HG03442 (cell line): Measurements from ENCODE around the gene HMCN2.

Experiments
- ATAC-seq: cut with Tn5 transposase; IDR thresholded peaks from one replicate; pipeline ENCODE4 v1.9.1; 2021; ENCODE audit warnings: mild to moderate bottlenecking, moderate library complexity; ENCODE audit not compliant: unreplicated experiment

Gene HMCN2

DNA sequence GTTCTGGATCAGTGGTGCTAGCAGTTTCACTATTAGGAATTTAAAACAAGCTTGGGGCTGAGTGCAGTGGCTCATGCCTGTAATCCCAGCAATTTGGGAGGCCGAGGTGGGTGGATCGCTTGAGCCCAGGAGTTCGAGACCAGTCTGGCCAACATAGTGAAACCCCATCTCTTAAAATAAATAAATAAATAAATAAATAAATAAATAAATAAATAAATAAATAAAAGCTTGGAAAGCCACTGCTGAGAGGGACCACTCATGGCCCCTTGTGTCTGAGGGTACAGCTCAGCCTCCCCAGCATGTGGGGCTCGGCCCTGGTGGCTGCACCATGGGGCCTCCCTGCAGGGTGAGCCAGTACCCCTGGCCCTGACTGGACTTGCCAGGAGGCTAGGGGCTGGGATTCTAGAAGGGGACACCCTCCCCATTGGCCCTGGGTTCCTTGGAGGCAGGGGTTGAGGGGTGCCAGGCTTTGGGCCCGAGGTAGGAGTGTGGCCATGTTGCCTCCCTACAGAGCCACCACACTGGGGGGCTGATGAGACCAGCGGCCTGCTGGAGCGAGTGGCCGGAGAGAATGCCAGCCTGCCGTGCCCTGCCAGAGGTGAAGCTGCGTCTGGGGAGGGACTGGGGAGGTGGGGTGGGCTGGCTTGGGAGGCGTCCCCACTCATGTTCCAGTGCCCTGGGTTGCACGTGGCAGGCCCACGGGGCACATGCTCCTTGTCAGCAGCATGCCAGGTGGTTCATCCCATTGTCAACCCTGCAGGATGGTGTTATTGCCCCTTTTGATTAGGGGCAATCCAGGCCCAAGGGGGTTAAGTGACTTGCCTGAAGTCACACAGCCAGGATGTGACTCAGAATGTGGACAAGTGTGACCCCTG lies 76.5 kb downstream of the HMCN2 start:
- no peak for ATAC-seq

- ATAC-seq, result no peak
These were observed 77.1 kb downstream of the HMCN2 start for GRCh38 chr9:130342714-130343085.

DNA sequence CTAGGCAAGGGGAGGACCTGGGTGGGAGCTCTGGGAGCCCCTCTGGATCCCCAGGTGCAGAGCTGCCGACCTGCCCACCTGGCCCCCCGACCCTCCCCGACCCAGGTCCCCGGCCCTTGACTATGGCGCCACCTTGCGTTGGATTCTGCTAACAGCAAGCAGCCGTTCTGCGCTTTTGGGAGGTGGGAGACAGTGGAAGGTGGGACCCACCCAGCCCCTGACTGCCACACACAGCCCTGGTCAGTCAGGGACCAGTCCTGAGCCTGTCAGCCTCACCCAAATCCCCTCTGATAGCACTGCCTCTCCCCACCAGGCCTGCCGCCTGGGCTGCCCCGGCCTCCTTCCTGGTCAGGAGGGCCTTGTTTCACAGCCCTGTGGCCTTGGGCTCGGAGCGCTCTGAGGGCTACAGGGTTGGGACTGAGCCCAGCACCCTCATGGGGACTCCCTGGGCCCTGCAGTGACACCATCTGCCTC lies 77.9 kb downstream of the HMCN2 start:
- no peak for ATAC-seq

- ATAC-seq, result no peak
These were observed 78.8 kb downstream of the HMCN2 start for GRCh38 chr9:130344366-130344765.

DNA sequence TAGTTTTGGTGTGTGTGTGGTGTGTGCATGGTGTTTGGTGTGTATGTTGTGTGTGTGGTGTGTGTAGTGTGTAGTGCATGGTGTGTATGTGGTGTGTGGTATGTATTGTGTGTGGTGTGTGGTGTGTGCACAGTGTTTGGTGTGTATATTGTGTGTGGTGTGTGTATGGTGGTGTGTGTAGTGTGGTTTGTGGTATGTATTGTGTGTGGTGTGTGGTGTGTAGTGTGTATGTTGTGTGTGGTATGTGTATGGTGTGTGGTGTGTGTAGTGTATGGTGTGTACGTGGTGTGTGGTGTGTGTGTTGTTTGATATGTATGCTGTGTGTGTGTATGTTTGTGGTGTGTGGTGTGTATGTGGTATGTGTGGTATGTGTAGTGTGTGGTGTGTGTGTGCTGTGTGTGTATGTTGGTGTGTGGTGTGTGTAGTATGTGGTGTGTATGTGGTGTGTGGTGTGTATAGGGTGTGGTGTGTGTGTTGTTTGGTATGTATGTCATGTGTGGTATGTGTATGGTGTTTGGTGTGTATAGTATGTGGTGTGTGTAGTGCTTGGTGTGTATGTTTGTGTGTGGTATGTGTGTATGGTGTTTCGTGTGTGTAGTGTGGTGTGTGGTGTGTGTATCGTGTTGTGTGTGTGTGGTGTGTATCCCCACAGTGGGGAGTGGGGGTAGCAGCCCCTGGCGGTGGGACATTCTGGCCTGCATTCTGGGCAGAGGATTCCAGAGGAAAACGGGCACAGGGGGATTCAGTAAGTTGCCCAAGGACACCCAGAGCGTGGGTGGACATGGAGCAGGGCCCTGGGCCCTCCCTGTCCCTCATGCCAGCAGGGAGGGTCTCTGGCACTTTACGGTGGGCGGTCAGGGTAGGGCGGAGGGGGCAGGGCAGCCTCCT lies 79.7 kb downstream of the HMCN2 start:
- ATAC-seq, result no peak

DNA sequence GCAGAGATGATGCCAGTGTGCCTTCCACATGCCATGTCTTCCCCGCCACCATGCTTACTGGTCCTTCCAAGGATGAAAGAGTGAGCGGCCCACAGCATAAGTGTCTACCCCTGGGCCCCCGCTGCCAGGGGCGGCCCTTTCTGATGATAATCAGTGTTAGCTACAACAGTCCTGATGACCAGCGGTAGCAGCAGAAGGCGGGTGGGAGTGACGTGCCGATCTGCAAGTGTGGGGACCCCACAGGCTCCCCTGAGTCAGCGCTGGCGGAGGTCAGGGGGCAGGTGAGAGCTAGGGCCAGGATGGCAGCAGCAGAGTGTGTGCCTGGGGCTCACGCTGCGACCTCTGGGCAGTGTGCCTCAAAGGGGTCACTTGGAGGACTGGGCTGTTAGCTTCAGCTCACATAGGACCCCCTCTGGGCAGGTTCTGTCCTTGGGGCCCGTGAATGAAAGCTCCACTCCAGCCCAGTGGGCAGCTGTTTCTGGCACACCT lies 80.4 kb downstream of the HMCN2 start:
- ATAC-seq, result no peak

DNA sequence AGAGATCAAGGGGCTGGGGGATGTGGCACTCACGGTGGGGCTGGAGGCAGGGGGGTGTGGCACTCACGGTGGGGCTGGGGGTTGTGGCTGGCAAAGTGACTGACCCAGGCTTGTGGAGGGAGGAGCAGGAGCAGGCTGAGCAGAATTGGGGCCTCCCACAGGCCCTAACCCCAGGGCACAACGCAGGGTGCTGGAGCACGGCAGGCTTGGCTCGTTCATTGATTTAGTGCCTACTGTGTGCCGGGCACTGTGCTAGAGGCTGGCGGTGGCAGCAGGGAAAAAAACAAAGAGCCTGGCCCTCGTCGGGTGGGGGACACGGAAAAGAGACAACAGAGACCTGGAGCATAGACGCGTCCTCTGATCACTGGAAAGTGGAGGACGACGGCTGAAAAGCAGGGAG lies 80.9 kb downstream of the HMCN2 start:
- no peak for ATAC-seq

DNA sequence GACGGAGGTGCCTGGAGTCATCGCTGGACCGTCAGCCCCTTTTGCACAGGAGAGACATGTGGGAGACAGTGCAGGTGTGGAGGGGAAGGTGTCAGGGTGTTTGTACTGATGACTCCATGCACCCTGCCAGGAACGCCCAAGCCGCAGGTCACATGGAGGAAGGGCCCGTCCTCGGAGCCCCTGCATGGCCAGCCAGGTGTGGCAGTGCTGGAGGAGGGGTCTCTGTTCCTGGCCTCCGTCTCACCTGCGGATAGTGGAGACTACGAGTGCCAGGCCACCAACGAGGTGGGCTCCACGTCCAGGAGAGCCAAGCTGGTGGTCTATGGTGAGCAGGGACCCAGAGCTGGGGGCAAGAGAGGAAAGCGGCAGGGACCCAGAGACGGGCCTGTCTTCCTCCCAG lies 81.5 kb downstream of the HMCN2 start:
- no peak for ATAC-seq

DNA sequence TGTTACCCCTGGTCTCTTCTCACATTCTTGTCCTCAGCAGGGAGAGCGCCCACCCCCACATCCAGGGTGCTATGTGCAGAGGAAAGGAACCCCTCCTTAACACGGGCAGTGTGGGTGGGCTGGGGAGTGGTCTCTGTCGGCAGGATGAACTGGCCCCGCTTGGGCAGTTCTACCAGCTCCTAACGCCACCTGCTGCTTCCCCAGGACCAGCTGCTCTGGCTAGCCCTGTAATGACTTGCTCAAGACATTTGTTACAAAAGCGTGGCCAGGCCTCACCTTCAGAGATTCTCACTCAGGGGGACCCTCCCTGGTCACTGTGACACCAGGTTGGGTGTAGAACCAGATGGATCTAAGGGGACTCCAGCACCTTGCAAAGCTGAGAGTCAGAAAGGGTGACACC lies 82.4 kb downstream of the HMCN2 start:
- ATAC-seq, result no peak

- ATAC-seq, result no peak
These were observed 82.8 kb downstream of the HMCN2 start for GRCh38 chr9:130348341-130348740.

DNA sequence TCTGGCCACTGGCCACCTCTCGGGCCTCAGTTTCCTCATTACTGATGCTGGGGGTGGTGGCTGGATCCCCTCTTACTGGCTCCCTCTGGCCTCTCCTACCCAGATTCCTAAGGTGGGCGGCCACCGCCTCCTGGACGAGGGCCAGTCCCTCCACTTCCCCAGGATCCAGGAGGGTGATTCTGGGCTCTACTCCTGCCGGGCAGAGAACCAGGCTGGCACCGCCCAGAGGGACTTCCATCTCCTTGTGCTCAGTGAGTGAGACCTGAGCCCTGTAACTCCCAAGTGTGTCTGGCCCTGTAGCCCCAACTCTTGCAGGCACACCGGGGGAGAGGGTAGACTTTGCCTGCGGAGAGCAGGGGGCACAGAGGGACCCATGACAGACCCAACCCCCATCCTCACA lies 83.3 kb downstream of the HMCN2 start:
- ATAC-seq, result no peak

DNA sequence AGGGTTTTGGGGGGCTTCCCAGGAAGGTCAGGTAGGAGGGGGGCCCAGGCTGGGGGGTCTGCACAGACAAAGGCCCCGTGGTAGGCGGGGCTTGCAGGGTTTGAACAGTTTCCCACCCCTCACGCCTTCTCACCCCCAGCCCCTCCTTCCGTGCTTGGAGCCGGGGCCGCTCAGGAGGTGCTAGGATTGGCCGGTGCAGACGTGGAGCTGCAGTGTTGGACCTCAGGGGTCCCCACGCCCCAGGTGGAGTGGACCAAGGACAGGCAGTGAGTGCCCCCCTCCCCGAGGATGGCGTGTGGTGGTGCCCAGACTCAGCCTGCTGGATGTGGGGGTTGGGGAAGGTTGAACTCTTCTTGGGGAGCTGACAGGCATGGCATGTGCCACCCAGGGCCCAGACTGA lies 83.8 kb downstream of the HMCN2 start:
- no peak for ATAC-seq

GRCh38 chr9:130351343-130351742 lies 85.8 kb downstream of the HMCN2 start:
- no peak for ATAC-seq

DNA sequence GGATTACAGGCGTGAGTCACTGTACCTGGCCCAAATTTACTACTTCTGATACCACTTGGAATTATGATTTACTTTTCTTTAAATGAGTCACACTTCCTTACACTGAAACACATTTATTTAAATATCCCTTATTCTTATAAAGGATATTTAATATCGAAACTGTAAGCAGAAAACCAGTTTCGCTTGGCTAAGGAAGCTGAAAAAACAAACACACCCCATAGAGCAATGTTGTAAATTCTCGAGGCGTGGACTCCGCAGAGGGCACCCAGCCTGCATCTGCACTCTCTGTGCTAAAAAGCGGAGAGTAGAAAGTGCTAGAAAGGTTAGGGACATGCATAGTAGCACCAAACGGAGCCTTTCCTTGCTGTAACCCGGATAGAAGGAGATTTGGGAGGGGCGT lies 86.5 kb downstream of the HMCN2 start:
- no peak for ATAC-seq

GRCh38 chr9:130352586-130353285 lies 87.2 kb downstream of the HMCN2 start:
- ATAC-seq, result no peak

- ATAC-seq, result no peak
These were observed 88.8 kb downstream of the HMCN2 start for GRCh38 chr9:130354378-130354777.

DNA sequence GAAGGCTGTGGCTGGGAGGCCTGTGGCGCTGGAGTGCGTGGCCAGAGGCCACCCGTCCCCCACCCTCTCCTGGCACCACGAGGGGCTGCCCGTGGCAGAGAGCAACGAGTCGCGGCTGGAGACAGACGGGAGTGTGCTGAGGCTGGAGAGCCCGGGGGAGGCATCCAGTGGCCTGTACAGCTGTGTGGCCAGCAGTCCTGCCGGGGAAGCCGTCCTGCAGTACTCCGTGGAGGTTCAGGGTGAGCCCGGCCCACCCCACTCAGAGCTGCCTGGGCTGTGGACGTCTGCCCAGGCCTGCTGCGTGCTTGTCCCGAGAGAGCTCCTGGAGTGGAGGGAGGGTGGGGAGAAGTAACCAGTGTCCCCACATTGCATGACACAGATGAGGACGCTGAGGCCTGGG lies 89.2 kb downstream of the HMCN2 start:
- no peak for ATAC-seq

DNA sequence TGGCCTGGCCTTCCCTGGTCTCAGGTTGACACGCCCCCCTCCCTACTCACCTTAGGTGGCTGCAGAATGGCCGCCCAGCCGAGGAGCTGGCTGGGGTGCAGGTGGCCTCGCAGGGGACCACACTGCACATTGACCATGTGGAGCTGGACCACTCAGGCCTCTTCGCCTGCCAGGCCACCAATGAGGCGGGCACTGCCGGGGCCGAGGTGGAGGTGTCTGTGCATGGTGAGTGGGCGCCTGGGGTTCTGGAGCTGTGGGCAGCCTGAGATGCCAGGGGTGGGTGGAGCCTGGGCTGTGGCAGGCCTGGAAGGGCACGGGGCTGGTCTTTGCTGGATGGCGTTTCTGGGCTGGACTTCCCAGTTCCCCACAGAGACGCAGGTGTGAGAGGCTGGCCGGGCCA lies 90.5 kb downstream of the HMCN2 start:
- no peak for ATAC-seq

DNA sequence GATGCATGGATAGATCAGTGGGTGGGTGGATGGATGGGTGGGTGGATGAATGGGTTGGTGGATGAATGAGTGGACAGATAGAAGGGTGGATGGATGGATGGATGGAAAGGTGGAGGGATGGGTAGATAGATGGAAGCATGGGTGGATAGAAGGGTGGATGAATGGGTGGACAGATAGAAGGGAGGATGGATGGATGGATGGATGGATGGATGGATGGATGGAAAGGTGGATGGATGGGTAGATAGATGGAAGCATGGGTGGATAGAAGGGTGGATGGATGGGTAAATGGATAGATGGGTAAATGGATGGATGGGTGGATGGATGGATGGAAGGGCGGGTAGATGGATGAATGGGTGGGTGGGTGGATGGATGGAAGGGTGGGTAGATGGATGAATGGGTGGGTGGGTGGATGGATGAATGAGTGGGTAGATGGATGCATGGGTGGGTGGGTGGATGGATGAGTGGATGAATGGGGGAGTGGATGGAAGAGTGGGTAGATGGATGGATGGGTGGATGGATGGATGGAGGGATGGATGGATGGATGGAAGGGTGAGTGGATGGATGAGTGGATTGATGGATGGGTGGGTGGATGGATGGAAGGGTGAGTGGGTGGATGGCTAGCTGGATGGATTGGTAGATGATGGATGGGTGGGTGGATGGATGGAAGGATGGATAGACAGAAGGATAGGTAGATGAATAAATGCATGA lies 91.5 kb downstream of the HMCN2 start:
- no peak for ATAC-seq

GRCh38 chr9:130358928-130359327 lies 93.4 kb downstream of the HMCN2 start:
- no peak for ATAC-seq

- ATAC-seq, result no peak
These were observed 94.3 kb downstream of the HMCN2 start for GRCh38 chr9:130359819-130360218.
